Heart right ventricle (tissue), 16 donors: ENCODE data around the gene SEPTIN14. TPM values are rescaled to one million over a fixed set of nuclear protein-coding genes. Genes with fewer than 3 reads are reported as not detected.
"Not testable (repeated sequence)": the region's sequence is repeated elsewhere in the genome, so short reads cannot be mapped to it uniquely, and the experiment has no call there.

ENCODE experiments used
- ATAC-seq, 8 donors: fragments of 200-7000 bp; cut with Tn5 transposase; one replicate each; pipeline ENCODE4 v1.9.1; 2020; ENCODE audit warnings: mild to moderate bottlenecking in 8 of 8, moderate library complexity in 8 of 8, moderate number of reproducible peaks in 1 of 8
- DNase-seq, 2 donors: peaks; one replicate each; pipeline ENCODE4 v3.0.0-alpha.2; 2020
- H3K27ac ChIP-seq, 10 donors: fragments of 200-600 bp; sonication (generic) in 2 of 10; one replicate each; pipeline versions ENCODE4 v1.5.0 to v1.8.0; 2020 to 2022; ENCODE audit warnings: mild to moderate bottlenecking in 3 of 10
- H3K27me3 ChIP-seq, 7 donors: fragments of 200-600 bp; one replicate each; pipeline ENCODE4 v1.8.0; 2021 to 2022; ENCODE audit warnings: mild to moderate bottlenecking in 2 of 7
- H3K36me3 ChIP-seq, 9 donors: fragments of 200-600 bp; sonication (generic) in 1 of 9; one replicate each; pipeline versions ENCODE4 v1.5.0 to v1.8.0; 2020 to 2022; ENCODE audit warnings: mild to moderate bottlenecking in 2 of 9
- H3K4me1 ChIP-seq, 9 donors: fragments of 200-600 bp; sonication (generic) in 1 of 9; one replicate each; pipeline versions ENCODE4 v1.5.0 to v1.8.0; 2020 to 2022; ENCODE audit warnings: mild to moderate bottlenecking in 4 of 9
- H3K4me3 ChIP-seq, 10 donors: fragments of 200-600 bp; sonication (generic) in 2 of 10; one replicate each; pipeline versions ENCODE4 v1.5.0 to v1.8.0; 2020 to 2022; ENCODE audit warnings: mild to moderate bottlenecking in 7 of 10, moderate library complexity in 2 of 10
- H3K9me3 ChIP-seq, 11 donors: fragments of 200-600 bp in 10 of 11; sonication (generic) in 2 of 11; one replicate each; pipeline versions ENCODE4 v1.5.0 to v1.8.0; 2013 to 2022; ENCODE audit warnings: mild to moderate bottlenecking in 2 of 11, control low read depth in 1 of 11, moderate library complexity in 1 of 11
- CTCF ChIP-seq, 9 donors: fragments of 200-600 bp; sonication (generic) in 2 of 9; IDR thresholded peaks; one replicate each; pipeline versions ENCODE4 v1.5.0 to v1.8.0; 2021 to 2022; ENCODE audit warnings: antibody characterized with exemption in 9 of 9, mild to moderate bottlenecking in 5 of 9, moderate library complexity in 1 of 9
- WGBS, 2 donors: extraction: QIAGEN DNeasy Blood & Tissue Kit; methylation state at CpG; one replicate each; pipeline ENCODE4 v1.1.7; 2013; ENCODE audit warnings: inconsistent platforms in 1 of 2; 5-methylcytosine and 5-hydroxymethylcytosine counted together
- intact Hi-C, 10 donors: fragments of 100-400 bp; cut with DNase I; formaldehyde crosslinking; loops; one replicate each; pipeline versions ENCODE4 v1.11.1 to v1.14.2; 2022
- polyA plus RNA-seq, 2 donors: library from polyadenylated mRNA; stranded (reverse); fragments of 200-250 nt; gene quantifications; one replicate each; pipeline ENCODE4 v1.2.3, GENCODE V29; 2013
- total RNA-seq, 10 donors: library from RNA; stranded (reverse); fragmentation: NEBNext Ultra II Directional in 3 of 10; extraction: Animal tissue kit (Norgen Biotek cat#: 25700) in 3 of 10; gene quantifications; one replicate each; pipeline versions ENCODE4 v1.2.1 to v1.2.4, GENCODE V29; 2021 to 2023
- donor health status: Arrhythmogenic right ventricular cardiomyopathy.
- donor health status: ischemic (EF 13 %, LVEDD 7.1; RV severe dilation, severe dysfunction).
- donor health status: healthy with polysubstance abuse.
- donor health status: DM: no; HTN: yes; CAD: no.
- donor health status: DM: no; HTN: no; CAD: no.
- donor health status: ischemic (EF 25% LVEDD 6.9; RV normal size, moderate dysfunction).
- donor health status: ischemic (EF 25% LVEDD 5.7; RV mildly dilated, moderate dysfunction).
- donor health status: healthy.
- donor health status: DM: yes; HTN: yes; CAD: no.
- donor health status: Ischemic cardiomyopathy.
- donor health status: ischemic (EF 35%, LVEDD 5.7; RV mildly dilated, moderate dysfunction).
- donor health status: nonischemic (EF 11% LVEDD 7.7; RV severe dilation, severe dysfunction).
- donor health status: DM: yes; HTN: yes; CAD: no.
- donor health status: PGD.
- donor health status: ischemic (EF 29% LVEDD 5.4; RV normal size, mild dysfunction).
- donor health status: nonischemic (EF 23%, LVEDD 6.1; RV moderate dilation, normal function).

SEPTIN14 gene
- total and polyA plus RNA-seq, 12 donors, result not detected

- ATAC-seq (no peak), DNase-seq (no peak)
- peaks cover 0 to 6% (median 0%) of the 10 kb centered on the region in 9 donors for H3K36me3 ChIP-seq
- H3K9me3 ChIP-seq, result peaks cover 0 to 8% (median 0%) of the 10 kb centered on the region in 11 donors
- no peak overlapping the region for H3K4me3 ChIP-seq
- no peaks in the 10 kb centered on the region for H3K27me3 ChIP-seq
- H3K27ac ChIP-seq, result peak overlapping the region in 2 of 10 donors; percentile 1 to 5
- peaks cover 0 to 4% (median 0%) of the 10 kb centered on the region in 9 donors for H3K4me1 ChIP-seq
- intact Hi-C loops, result no loop called here
- TF ChIP-seq CTCF (IDR thresholded peaks at IDR 0.05), result no peak
These were observed 31.4 kb upstream of the SEPTIN14 start for GRCh38 chr7:55893940-55894339.

- peak overlapping the region in 4 of 10 donors; percentile 37 to 81 (median 72) for H3K27ac ChIP-seq
- not testable (repeated sequence) for H3K36me3 ChIP-seq, H3K27me3 ChIP-seq, H3K9me3 ChIP-seq, DNase-seq, ATAC-seq
- WGBS, 2 donors, result 77 to 81% methylated on average over 10 of the region's 10 CpGs
- intact Hi-C loops, result loop anchor here in 3 of 10 donors (5.0 to 10.0 kb wide), 3 partner anchors 74 to 524 kb away; partner anchors contain the start of genes NIPSNAP2 (in 3 of the 3) and LANCL2 (in 1 of the 3)
- H3K4me3 ChIP-seq, result peak overlapping the region; percentile 25 to 66 (median 54)
- H3K4me1 ChIP-seq, result peaks cover 0 to 12% (median 0%) of the 10 kb centered on the region in 9 donors
These were observed 25.8 kb upstream of the SEPTIN14 start for GRCh38 chr7:55888378-55888777.

DNA sequence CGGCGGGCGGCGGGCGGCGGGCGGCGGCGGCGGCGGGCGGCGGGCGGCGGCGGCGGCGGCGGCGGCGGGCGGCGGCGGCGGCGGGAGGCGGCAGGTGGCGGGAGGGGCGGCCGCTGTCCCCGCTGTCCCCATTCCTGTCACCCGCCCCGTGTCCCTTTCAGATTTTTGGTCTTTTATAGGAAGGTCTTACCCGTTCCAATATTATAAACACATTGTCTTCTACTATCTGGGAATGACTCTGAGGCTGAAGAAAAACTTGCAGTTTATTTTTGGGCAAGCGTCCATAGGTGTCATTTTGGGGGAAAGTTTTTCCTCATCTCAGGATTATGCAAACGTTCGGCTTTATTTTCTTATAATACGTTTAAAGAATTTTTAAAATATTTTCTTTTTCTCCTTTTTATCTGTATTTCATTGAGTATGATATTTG is 25.3 kb upstream of the SEPTIN14 start:
- no peak for ATAC-seq
- Histone ChIP-seq H3K9me3 (no peaks in the 10 kb centered on the region), H3K4me1 (peaks cover 0 to 12% (median 0%) of the 10 kb centered on the region in 9 donors), H3K27me3 (no peaks in the 10 kb centered on the region), H3K36me3 (no peaks in the 10 kb centered on the region), H3K27ac (peak overlapping the region in 9 of 10 donors; percentile 37 to 81 (median 69)), H3K4me3 (peak overlapping the region; percentile 25 to 66 (median 54))
- 1 to 2% methylated on average over 12 to 18 of the region's 38 CpGs for WGBS, 2 donors
- intact Hi-C loops, result loop anchor here in 3 of 10 donors (5.0 to 10.0 kb wide), 3 partner anchors 74 to 523 kb away; partner anchors contain the start of genes NIPSNAP2 (in 3 of the 3) and LANCL2 (in 1 of the 3)
- no peak for DNase-seq
- no peak for TF ChIP-seq CTCF (IDR thresholded peaks at IDR 0.05)

- Histone ChIP-seq H3K27me3 (no peaks in the 10 kb centered on the region), H3K36me3 (no peaks in the 10 kb centered on the region), H3K27ac (no peak overlapping the region), H3K9me3 (no peaks in the 10 kb centered on the region), H3K4me1 (peaks cover 0 to 12% (median 0%) of the 10 kb centered on the region in 9 donors), H3K4me3 (no peak overlapping the region)
- intact Hi-C loops, result loop anchor here in 2 of 10 donors (10.0 kb wide), 2 partner anchors 80 to 520 kb away; partner anchors contain the start of genes LANCL2 (in 1 of the 2) and NIPSNAP2 (in 1 of the 2)
- WGBS, 2 donors, result 76 to 78% methylated on average over 3 of the region's 3 CpGs
- ATAC-seq (no peak), DNase-seq (no peak)
- TF ChIP-seq CTCF (IDR thresholded peaks at IDR 0.05), result no peak
These were observed 21.8 kb upstream of the SEPTIN14 start for GRCh38 chr7:55884321-55884720.

GRCh38 chr7:55878691-55879090 is 16.1 kb upstream of the SEPTIN14 start:
- no peaks in the 10 kb centered on the region for H3K9me3 ChIP-seq
- WGBS, 2 donors, result 77 to 80% methylated on average over 3 of the region's 3 CpGs
- ATAC-seq (no peak), DNase-seq (no peak)
- H3K27ac ChIP-seq, result no peak overlapping the region
- no peaks in the 10 kb centered on the region for H3K36me3 ChIP-seq
- H3K4me3 ChIP-seq, result no peak overlapping the region
- no peaks in the 10 kb centered on the region for H3K27me3 ChIP-seq
- no peak for TF ChIP-seq CTCF (IDR thresholded peaks at IDR 0.05)
- H3K4me1 ChIP-seq, result no peaks in the 10 kb centered on the region
- intact Hi-C loops, result no loop called here
